Caco-2 (cell line): ENCODE data around the gene SRPK3. TPM values are rescaled to one million over a fixed set of nuclear protein-coding genes. Genes with fewer than 3 reads are reported as not detected.
A peak's percentile ranks its signal among the peaks of the same experiment; 100 is the strongest.

ENCODE experiments used
- BruUV-seq: library from RNA; stranded (reverse); fragments of 400-500 nt; replicated peaks from 2 replicates; lab custom pipeline; 2021; lab: Mats Ljungman, UMichigan
- CTCF ChIA-PET: fragments of 300-600 bp; sonication (Branson Sonifier 250); formaldehyde crosslinking; loops from one replicate; lab custom pipeline; 2022; ENCODE audit warnings: antibody characterized with exemption; lab: Charles Lee
- POLR2A ChIA-PET: fragments of 300-600 bp; sonication (Branson Sonifier 250); formaldehyde crosslinking; loops from one replicate; lab custom pipeline; 2022; ENCODE audit warnings: antibody characterized with exemption; lab: Charles Lee
- DNase-seq, 2 experiments: peaks; one replicate each; pipeline versions ENCODE4 v3.0.0 to v3.0.0-alpha.2; 2020 to 2022
- H3K27me3 ChIP-seq: replicated peaks from 2 replicates; pipeline ENCODE4 v1.6.0; 2011; ENCODE audit warnings: low read length; ENCODE audit not compliant: control insufficient read depth, insufficient read depth
- H3K36me3 ChIP-seq: 2 replicates; pipeline ENCODE4 v1.5.1; 2011; ENCODE audit warnings: low read length; ENCODE audit not compliant: control insufficient read depth, insufficient read depth
- H3K4me1 ChIP-seq: fragments of 250-450 bp; sonication (Bioruptor Pico); 2 replicates; pipeline ENCODE4 v1.5.1; 2020; ENCODE audit warnings: mild to moderate bottlenecking
- H3K4me3 ChIP-seq: 2 replicates; pipeline ENCODE4 v1.5.1; 2011; ENCODE audit warnings: low read depth, mild to moderate bottlenecking, control low read depth, low read length
- H3K9me3 ChIP-seq: fragments of 250-450 bp; sonication (Bioruptor Pico); 2 replicates; pipeline ENCODE4 v1.5.1; 2020; ENCODE audit warnings: mild to moderate bottlenecking, moderate library complexity
- H3K27ac Mint-ChIP-seq: one replicate; pipeline ENCODE4 v1.8.0; 2022; ENCODE audit warnings: mixed read lengths; ENCODE audit not compliant: unreplicated experiment
- H3K27me3 Mint-ChIP-seq: one replicate; pipeline ENCODE4 v1.8.0; 2022; ENCODE audit warnings: mixed read lengths; ENCODE audit not compliant: insufficient read depth, unreplicated experiment
- H3K36me3 Mint-ChIP-seq: one replicate; pipeline ENCODE4 v1.8.0; 2022; ENCODE audit warnings: mild to moderate bottlenecking, mixed read lengths; ENCODE audit not compliant: insufficient read depth, unreplicated experiment
- H3K4me1 Mint-ChIP-seq: one replicate; pipeline ENCODE4 v1.8.0; 2022; ENCODE audit warnings: low read depth, mixed read lengths; ENCODE audit not compliant: unreplicated experiment
- H3K4me3 Mint-ChIP-seq: one replicate; pipeline ENCODE4 v1.8.0; 2022; ENCODE audit warnings: mild to moderate bottlenecking, moderate library complexity, mixed read lengths; ENCODE audit not compliant: unreplicated experiment
- H3K9me3 Mint-ChIP-seq: one replicate; pipeline ENCODE4 v1.8.0; 2022; ENCODE audit warnings: mixed read lengths; ENCODE audit not compliant: unreplicated experiment
- intact Hi-C: fragments of 100-400 bp; cut with micrococcal nuclease; formaldehyde crosslinking; loops from one replicate; pipeline ENCODE4 v1.10.0; 2022; ENCODE audit not compliant: unreplicated experiment
- total RNA-seq: library from RNA; stranded (reverse); gene quantifications from 2 replicates; pipeline ENCODE4 v1.2.3, GENCODE V29; 2022
- TF ChIP-seq, protein P1 (sequence below), 2 experiments: fragments of 200-600 bp in 1 of 2; IDR thresholded peaks; 1 replicate in 1 of 2; 2 replicates in 1 of 2; pipeline versions ENCODE4 v1.5.1 to v1.8.0; 2011 to 2022; ENCODE audit warnings: antibody characterized with exemption in 1 of 2, control low read depth in 1 of 2, inconsistent platforms in 1 of 2, low read depth in 1 of 2, low read length in 1 of 2, mild to moderate bottlenecking in 1 of 2, moderate library complexity in 1 of 2; ENCODE audit not compliant: insufficient read depth in 1 of 2, severe bottlenecking in 1 of 2, unreplicated experiment in 1 of 2

SRPK3 gene
- total RNA-seq, 1 experiment from 2014 or later = not detected

DNA sequence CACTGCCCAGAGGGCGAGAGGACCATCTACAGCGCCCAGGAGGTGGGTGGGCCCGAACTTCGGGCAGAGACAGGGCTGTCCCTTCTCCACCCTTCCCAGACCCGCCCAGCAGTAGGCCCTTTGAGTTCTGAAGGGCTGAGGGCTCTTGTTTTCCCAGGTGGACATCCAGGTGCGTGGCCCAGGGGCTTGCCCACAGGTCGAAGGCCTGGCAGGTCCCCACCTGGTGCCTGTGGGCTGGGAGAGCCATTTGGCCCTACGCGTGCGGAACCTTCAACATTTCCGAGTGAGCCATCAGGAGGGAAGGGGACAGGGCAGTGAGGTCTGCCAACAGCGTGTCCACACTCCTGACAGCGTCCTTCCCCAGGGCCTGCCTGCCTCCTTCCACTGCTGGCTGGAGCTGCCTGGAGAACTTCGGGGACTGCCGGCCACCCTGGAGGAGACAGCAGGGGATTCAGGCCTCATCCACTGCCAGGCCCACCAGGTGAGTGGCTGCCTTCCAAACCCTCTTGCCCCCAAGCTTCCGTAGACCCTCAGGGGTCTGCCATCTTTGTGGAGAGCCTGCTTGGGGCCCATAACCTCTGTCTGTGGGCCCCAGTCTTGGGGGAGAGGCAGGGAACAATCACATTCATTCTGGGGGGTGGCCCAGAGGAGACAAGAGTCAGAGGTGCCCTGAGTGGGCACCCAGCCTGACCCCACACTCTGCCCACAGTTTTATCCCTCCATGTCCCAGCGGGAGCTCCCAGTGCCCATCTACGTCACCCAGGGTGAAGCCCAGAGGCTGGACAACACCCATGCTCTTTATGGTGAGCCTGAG, 10.0 kb upstream of the SRPK3 start:
- no peak overlapping the region for H3K4me3 ChIP-seq
- POLR2A ChIA-PET = no interaction called here
- BruUV-seq = no TSS peak
- no peak for DNase-seq
- H3K27ac Mint-ChIP-seq = no peak overlapping the region
- no peaks in the 10 kb centered on the region for H3K27me3 ChIP-seq
- H3K27me3 Mint-ChIP-seq = no peaks in the 10 kb centered on the region
- no peaks in the 10 kb centered on the region for H3K9me3 ChIP-seq
- intact Hi-C loops = no loop called here
- CTCF ChIA-PET = no interaction called here
- H3K9me3 Mint-ChIP-seq = no peaks in the 10 kb centered on the region
- H3K4me1 ChIP-seq = no peaks in the 10 kb centered on the region
- H3K36me3 ChIP-seq = no peaks in the 10 kb centered on the region
- H3K4me1 Mint-ChIP-seq = no peaks in the 10 kb centered on the region
- no peaks in the 10 kb centered on the region for H3K36me3 Mint-ChIP-seq
- TF ChIP-seq, protein P1, sequence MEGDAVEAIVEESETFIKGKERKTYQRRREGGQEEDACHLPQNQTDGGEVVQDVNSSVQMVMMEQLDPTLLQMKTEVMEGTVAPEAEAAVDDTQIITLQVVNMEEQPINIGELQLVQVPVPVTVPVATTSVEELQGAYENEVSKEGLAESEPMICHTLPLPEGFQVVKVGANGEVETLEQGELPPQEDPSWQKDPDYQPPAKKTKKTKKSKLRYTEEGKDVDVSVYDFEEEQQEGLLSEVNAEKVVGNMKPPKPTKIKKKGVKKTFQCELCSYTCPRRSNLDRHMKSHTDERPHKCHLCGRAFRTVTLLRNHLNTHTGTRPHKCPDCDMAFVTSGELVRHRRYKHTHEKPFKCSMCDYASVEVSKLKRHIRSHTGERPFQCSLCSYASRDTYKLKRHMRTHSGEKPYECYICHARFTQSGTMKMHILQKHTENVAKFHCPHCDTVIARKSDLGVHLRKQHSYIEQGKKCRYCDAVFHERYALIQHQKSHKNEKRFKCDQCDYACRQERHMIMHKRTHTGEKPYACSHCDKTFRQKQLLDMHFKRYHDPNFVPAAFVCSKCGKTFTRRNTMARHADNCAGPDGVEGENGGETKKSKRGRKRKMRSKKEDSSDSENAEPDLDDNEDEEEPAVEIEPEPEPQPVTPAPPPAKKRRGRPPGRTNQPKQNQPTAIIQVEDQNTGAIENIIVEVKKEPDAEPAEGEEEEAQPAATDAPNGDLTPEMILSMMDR (IDR thresholded peaks at IDR 0.05; ENCODE audit: insufficient read depth in 1 of 2, low read depth in 1 of 2, low read length in 1 of 2, severe bottlenecking in 1 of 2, unreplicated experiment in 1 of 2) = no peak
- H3K4me3 Mint-ChIP-seq = no peak overlapping the region

GRCh38 chrX:153771415-153772315, 9.2 kb upstream of the SRPK3 start:
- TF ChIP-seq, protein P1 (IDR thresholded peaks at IDR 0.05; ENCODE audit: insufficient read depth in 1 of 2, low read depth in 1 of 2, low read length in 1 of 2, severe bottlenecking in 1 of 2, unreplicated experiment in 1 of 2) = no peak
- Mint-ChIP-seq H3K4me3 (no peak overlapping the region), H3K27ac (no peak overlapping the region), H3K36me3 (no peaks in the 10 kb centered on the region), H3K27me3 (no peaks in the 10 kb centered on the region), H3K9me3 (no peaks in the 10 kb centered on the region), H3K4me1 (no peaks in the 10 kb centered on the region)
- ChIA-PET POLR2A (no interaction called here), CTCF (no interaction called here)
- DNase-seq = peak in 1 of 2 experiments; percentile 19
- no TSS peak for BruUV-seq
- no peaks in the 10 kb centered on the region for H3K4me1 ChIP-seq
- intact Hi-C loops = no loop called here
- no peaks in the 10 kb centered on the region for H3K27me3 ChIP-seq
- no peaks in the 10 kb centered on the region for H3K36me3 ChIP-seq
- H3K9me3 ChIP-seq = no peaks in the 10 kb centered on the region
- no peak overlapping the region for H3K4me3 ChIP-seq
